Activated CD8-positive, alpha-beta memory T cell treated with anti-CD3 and anti-CD28 coated beads, Interleukin-2, amount 50 U/mL, for 24 hours (primary cell): Measurements from ENCODE around the gene VGLL4.
"Not testable (repeated sequence)": the region's sequence is repeated elsewhere in the genome, so short reads cannot be mapped to it uniquely, and the experiment has no call there.

Experiments used
- DNase-seq: peaks from one replicate; pipeline ENCODE4 v3.0.0-alpha.2; 2020; ENCODE audit errors: extremely low read depth

VGLL4 gene

GRCh38 chr3:11606865-11607440, 36.8 kb downstream of the VGLL4 start:
- no peak for DNase-seq

DNA sequence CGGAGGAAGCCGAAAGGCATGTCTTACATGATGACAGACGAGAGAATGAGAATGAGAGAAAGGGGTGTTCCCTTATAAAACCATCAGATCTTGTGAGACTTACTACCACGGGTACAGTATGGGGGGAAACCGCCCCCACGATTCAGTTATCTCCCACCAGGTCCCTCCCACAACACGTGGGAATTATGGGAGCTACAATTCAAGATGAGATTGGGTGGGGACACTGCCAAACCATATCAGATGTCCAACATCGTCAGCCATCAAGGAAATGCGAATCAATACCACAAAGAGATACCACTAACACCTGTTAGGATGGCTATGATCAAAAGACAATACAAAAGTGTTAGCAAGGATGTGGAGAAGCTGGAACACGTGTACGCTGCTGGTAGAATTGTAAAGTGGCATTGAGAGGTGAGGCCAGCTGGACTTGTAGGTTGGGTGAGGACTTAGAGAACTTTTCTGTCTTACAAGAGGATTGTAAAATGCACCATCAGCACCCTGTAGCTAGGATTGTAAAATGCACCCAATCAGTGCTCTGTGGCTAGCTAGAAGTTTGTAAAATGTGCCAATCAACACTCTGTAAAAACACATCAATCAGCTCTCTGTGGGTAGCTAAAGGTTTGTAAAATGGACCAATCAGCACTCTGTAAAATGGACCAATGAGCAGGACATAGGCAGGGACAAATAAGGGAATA, 37.5 kb downstream of the VGLL4 start:
- DNase-seq = no peak

DNA sequence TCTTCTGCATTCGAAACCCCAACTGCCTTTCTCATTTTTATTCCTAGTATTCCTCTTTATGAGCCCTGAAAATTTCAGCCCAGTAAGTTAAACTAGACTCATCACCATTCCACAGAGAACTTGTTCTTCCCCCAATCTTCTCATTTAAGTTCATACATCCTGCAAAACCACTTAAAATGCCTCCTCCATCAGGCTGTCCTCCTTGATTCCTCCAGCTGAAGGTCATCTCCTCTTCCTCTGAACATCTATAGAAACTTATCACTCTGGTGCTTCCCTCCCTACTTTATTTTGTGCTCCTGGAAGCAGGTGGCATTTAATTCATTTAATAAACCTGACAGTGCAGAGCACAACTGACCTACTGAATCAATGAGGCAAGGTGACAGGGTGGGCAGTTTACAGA, 38.3 kb downstream of the VGLL4 start:
- DNase-seq = no peak

DNA sequence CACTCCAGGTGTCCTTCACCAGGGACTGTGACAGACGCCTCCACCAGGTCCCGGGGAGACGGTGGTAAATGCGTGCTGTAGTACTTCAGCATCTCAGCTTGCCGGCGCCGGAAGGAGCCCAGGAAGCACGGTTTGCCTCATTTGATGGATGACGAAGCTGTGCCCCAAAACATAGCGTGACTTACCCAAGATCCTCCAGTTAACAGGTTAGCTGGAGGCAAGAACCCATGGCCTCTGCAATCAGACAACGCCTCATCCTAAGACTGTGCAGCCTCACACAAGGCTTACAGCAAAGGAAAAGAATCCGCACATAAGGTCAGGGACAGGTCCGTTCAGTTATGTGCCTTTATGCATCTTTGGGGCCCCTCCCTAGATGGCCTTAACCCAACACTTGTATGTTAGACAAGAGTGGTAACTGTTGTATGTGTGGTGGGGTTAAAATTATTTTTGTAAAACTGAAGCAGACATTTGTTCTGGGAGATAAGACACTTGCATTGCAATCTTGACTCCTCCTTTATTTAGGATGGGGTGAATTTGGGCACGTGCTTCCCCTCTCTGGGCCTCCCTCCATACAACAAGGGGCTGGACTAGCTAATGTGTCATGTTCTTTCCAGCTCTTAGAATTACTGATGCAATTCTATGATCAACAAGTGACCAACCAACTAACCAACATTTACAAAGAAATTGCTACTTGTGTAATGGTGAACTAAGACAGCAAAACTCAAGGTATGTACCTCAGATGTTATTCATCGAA, 39.4 kb downstream of the VGLL4 start:
- DNase-seq = no peak

DNA sequence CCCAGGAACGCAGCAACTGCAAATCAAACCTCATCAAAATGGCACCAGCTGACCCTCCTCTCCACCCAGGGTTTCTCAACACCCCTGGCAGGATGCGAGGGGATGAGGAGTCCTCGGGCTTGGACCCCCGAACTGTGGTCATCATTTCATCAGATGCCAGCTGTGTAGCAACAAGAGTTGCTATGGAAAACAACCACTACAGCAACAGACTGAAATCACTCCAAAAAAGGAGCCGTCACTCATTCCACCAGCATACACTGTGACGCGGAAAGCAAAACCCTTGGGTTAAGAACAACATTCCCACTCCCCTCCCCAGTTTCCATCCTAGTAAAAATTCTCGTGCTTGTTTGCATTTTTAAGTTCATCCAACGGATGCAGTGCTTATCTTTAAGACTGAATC, 40.1 kb downstream of the VGLL4 start:
- no peak for DNase-seq

DNA sequence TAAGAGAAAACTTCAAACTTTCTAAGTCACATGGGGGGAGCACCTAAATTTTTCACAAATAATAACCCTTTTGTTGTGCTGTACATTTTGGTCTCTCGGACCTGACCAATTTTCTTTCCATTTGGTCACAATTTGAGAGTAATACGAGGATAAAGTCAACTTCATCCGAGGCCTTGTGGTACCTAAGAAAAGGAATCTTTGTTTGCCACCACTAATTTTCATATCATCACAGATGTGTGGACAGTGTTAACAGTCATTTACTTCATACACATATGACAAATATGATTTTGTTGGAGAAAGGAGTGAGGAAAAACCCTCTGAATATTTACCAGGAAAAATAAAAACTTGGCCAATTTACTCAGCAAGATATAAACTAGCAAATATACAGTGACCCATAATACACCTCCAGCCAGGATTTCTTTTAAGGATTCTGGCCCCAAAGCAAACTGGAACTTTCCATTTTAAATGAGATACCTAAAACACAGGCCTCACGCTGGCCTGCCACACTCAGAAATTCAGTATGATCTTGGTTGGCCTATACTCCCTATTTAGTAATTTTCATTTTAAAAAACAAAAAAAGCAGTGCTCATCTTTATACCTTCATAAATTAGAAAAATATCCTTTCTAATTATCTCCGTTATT, 40.7 kb downstream of the VGLL4 start:
- no peak for DNase-seq

DNA sequence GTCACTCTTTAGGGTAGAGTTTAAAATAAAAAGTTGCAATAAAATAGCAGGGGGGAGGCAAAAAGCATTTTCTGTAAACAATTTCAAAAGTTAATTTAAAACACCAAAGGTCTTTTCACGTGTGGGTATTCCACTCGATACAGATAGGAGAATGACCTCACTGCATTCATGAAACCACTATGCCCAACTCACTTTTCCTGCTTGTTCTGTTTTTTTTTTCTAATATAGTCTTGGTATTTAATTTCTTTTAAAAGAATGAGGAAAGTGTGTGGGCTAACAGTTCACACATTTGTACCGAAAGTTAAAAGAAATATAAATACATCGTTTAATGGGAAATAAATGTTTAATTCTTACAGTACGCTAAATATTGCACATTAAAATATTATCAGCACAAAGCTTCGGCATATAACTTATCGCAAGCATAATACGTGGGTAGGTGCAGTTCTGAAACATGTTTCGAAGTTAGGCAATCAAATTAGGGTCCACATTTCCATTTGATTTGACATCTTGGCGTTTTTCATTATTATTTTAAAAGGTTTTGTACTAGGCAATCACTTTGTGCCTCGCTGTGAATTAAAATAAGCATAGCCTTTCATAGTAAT, 41.4 kb downstream of the VGLL4 start:
- no peak for DNase-seq

GRCh38 chr3:11601446-11602238, 42.1 kb downstream of the VGLL4 start:
- DNase-seq = no peak

DNA sequence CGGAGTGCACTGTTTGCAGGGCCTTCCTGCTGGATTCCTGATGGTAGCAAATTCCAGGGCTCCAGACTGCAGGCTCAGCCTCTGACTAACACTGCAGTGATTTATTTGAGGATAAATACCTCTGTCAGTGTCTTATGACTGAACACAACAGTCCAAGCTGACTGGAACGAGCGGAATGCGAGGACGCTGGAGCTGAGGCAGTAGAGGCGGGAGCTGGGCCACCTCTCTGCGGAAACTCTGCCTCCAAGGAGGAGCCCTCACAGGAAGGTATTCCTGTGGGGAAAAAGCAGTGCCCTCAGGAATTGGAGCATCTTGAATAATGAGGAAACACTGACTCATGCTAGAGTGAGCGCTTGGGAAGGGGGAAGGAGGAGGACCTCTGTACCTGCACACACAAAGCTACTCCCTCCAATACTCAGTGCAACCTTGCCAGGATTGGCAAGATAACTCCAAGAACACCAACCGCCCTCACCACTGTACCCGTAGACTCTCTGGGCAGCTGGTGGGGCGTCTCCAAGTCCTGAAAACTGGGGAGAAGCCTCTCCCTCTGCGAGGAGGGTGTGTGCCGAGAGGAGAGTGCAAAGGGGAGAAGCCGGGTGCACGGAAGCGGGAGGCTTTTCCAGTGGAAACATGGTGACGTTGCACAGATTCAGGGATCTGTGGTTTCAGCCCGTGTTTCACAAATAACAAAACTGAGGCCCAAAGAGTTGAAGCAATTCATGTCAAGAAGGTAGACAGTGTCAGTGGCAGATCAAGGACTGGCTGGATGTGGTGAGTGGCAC, 43.0 kb downstream of the VGLL4 start:
- DNase-seq = no peak

DNA sequence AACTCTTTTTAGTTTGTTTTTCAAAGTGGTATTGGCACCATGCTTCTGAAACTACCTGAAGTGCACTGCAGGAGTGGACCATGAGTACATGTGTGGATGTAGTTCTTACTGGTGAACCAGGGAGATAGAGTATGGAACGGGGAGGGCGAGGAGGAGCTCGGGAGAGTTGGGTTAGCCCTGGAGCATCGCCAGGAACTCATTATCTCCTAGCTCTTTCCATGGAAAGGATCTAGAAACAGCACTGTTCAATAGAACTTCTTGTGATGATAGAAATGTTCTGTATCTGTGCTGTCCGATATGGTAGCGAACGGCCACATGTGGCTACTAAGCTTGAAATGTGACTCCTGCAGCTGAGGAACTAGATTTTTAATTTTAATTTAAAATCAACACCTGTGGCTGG, 47.3 kb downstream of the VGLL4 start:
- no peak for DNase-seq

GRCh38 chr3:11595024-11595423, 48.7 kb downstream of the VGLL4 start:
- DNase-seq = not testable (repeated sequence)

- no peak for DNase-seq
Measured at GRCh38 chr3:11593318-11594034, 50.2 kb downstream of the VGLL4 start.

DNA sequence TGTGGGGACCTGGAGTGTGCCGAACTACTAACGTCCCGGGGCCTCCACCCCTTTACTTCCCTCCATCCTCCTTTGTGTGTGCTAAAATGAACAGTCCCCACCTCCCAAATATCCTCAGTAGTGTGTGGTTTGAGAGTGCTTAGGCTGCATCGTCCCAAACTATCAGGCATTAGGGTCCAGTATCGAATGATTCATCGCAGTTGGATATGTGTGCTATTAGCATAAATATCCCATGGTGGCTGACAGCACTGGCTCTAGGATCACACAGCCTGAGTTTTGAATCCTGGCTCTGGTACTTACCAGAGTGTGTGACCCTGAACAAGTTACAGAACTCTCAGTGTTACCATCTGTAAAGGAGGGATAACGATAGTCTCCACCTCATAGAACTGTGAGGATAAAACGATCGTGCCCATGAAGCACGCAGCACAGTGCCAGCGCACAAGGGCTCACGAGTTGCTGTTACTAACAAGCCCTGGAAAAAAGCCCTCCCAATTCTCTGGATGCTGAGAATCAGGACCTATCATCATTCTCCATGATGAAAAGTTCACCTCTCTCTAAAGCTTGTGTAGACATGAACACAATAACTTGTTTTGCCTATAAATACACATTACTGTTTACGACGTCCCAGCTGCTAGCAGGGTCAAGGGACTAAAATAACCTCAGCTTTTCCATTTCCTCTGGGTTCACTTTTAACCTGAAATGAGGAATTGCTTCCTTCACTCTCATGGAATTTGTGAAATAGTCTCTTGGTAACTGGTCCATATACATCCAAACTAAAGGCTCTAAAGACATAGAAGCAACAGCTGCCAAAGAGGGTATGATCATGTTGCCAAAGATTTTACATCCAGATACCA, 51.0 kb downstream of the VGLL4 start:
- no peak for DNase-seq

- no peak for DNase-seq
Measured at GRCh38 chr3:11591391-11592282, 52.1 kb downstream of the VGLL4 start.

GRCh38 chr3:11591002-11591355, 52.7 kb downstream of the VGLL4 start:
- DNase-seq = no peak

DNA sequence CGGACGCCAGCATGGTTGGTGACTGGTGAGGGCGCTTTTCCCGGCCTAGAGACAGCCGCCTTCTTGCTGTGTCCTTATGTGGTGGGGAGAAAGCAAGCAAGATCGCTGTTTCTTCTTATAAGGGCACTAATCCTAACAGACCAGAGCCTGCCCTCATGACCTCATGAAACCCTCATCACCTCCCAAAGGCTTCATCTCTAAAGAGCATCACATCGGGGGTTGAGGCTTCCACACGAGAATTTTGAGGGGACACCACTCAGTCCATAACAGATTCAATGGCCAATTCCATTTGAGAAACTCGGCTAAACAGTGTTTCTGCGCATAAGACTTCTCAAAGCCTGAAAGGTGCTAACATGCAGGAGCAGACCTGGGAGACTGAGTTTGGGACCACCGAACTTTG, 54.0 kb downstream of the VGLL4 start:
- no peak for DNase-seq

DNA sequence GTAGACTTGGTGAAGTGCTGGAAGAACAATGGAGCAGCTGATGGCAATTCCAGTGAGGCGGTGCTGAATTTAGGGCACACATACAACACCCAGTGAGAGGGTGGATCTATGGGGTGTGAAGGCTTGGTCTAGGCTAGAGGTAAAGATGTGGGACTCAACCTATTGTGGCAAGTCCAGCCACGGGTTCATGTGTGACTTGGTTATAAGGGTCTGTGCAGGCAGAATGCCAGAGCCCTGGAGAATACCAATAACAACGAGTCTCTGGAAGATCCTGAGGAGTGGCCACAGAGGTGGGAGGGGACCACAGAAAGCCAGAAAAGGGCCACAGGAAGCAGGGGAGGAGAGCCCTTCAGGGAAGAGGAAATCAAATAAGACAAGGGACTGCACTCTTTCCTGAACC, 55.0 kb downstream of the VGLL4 start:
- no peak for DNase-seq

GRCh38 chr3:11588338-11588737, 55.4 kb downstream of the VGLL4 start:
- DNase-seq = no peak
